Bone marrow (tissue), 2 donors: Measurements from ENCODE around the gene KATNBL1.
A peak's percentile ranks its signal among the peaks of the same experiment; 100 is the strongest.

Source experiments
- DNase-seq, 2 donors: peaks; one replicate each; lab custom pipeline; 2025; lab: John Stamatoyannopoulos, UW

Gene KATNBL1

DNA sequence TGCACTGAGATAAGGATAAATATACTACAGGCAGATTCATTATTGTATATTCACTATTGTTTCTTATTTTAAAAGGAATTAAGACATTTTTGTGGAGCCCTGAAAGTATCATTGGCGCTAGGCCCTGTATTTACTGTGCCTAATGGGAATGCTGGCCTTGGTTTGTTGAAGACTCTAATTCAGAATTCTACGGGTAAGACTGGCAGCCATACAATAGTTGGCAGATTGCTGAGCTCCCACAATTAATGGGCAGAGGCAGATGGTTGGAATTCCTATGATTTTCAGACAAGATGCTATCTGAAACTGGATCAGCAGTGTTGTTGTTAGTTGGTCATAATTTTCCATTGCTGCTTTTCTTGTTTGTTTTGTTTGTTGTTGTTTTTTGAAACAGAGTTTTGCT is 93.3 kb downstream of the KATNBL1 start:
- no peak for DNase-seq

GRCh38 chr15:34114739-34115138 is 95.2 kb downstream of the KATNBL1 start:
- DNase-seq, result no peak

GRCh38 chr15:34114215-34114614 is 95.7 kb downstream of the KATNBL1 start:
- no peak for DNase-seq

- DNase-seq, result no peak
These were observed 98.4 kb downstream of the KATNBL1 start for GRCh38 chr15:34111488-34111887.

DNA sequence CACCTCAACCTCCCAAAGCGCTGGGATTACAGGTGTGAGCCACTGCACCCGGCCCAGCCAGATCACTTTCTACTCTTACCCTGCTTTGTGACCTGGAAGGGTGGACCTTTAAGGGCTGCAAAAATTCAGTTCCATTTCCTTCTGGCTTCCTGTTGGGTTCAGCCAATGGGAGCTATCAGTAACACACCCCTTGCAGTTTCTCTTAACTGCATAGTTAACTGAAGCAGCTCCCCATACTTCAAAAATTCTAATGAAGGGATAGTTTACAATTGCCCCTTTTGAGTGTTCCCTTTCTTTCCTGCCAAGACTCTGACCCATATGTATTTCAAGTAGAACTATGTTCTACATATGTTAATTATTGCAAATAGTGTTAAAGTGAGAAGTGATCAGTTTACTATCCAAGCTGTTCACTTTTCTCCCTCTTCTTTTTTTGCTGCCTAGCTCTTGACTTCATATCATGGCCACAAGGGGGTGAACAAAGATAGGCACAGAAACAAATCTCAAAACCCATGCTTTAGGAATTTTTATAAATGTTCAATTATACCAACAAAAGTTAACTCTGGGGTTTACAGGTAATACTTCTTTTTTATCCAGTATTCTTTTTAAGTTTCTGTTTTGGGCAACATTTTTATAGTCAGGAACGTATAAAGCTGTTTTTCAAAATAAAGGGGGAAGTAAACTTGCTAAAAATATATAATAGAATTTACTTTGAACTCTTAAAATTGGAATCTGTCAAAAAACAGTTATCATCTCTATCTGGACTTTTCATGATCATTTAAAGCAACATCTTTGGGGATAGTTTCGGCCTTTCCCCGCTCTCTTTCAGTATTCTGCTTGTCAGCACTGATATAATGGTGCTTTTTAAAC is 99.9 kb downstream of the KATNBL1 start:
- peak in 1 of 2 donors; percentile 50 for DNase-seq

DNA sequence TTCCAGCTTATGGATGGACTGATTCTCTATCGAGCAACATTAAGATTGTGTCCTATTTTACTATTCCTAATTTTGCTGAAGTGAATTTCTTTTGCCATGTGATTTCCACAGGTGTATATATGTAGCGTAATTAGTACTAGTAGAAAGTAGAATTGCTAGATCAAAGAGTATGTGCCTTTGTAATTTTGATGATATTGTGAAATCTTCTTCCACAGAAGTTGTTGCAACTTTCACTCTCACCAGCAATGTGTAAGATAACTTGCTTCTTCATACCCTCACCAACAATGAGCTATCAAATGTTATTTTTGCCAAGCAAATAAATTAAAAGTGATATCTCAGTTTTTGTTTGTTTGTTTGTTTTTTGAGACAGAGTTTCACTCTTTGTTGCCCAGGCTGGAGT is 102.6 kb downstream of the KATNBL1 start:
- no peak for DNase-seq

DNA sequence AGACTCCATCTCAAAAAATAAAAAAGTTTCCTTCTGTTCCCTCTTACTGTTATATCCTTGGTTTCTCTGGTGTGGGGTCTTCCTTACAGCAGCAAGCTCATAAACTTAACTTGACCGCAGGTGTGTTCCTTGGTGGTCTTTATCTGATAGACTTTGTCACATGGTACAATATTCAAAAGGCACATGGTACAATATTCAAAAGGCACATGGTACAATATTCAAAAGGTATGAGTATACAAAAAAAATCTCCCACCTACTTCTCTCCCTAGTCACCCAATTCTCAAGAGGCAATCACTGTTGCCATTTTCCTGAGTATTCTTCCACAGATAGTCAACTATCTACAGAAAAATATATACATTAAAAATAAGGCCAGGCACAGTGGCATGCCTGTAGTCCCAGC is 103.5 kb downstream of the KATNBL1 start:
- no peak for DNase-seq

GRCh38 chr15:34102175-34102925 is 107.5 kb downstream of the KATNBL1 start:
- no peak for DNase-seq

GRCh38 chr15:34101366-34102174 is 108.3 kb downstream of the KATNBL1 start, which contains the start of the genes EMC7 and PGBD4:
TSS of gene EMC7 (minus strand) at chr15:34101862. CDS start at chr15:34101839, 23 bp downstream.
TSS of gene PGBD4 (plus strand) at chr15:34102083. CDS start at chr15:34102532, 449 bp downstream.
- DNase-seq, result peak; percentile 93 to 98

DNA sequence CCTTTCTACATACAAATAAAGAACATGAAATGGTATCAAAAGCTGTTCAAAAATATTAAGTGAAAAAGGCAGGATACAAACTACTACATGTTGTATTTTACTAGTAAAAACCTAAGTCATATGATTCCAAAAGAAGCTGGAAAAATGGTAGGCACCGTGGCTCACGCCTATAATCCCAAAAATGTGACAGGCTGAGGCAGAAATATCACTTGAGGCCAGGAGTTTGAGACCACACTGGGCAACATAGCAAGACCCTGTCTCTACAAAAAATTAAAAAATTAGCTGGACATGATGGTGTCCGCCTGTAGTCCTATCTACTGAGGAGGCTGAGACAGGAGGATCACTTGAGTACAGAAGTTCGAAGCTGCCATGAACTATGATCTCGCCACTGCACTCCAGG is 110.0 kb downstream of the KATNBL1 start:
- DNase-seq, result no peak
